ENCODE results near the gene TP53INP2.
"Not testable (repeated sequence)": the region's sequence is repeated elsewhere in the genome, so short reads cannot be mapped to it uniquely, and the experiment has no call there.

The TP53INP2 gene, protein sequence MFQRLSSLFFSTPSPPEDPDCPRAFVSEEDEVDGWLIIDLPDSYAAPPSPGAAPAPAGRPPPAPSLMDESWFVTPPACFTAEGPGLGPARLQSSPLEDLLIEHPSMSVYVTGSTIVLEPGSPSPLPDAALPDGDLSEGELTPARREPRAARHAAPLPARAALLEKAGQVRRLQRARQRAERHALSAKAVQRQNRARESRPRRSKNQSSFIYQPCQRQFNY

DNA sequence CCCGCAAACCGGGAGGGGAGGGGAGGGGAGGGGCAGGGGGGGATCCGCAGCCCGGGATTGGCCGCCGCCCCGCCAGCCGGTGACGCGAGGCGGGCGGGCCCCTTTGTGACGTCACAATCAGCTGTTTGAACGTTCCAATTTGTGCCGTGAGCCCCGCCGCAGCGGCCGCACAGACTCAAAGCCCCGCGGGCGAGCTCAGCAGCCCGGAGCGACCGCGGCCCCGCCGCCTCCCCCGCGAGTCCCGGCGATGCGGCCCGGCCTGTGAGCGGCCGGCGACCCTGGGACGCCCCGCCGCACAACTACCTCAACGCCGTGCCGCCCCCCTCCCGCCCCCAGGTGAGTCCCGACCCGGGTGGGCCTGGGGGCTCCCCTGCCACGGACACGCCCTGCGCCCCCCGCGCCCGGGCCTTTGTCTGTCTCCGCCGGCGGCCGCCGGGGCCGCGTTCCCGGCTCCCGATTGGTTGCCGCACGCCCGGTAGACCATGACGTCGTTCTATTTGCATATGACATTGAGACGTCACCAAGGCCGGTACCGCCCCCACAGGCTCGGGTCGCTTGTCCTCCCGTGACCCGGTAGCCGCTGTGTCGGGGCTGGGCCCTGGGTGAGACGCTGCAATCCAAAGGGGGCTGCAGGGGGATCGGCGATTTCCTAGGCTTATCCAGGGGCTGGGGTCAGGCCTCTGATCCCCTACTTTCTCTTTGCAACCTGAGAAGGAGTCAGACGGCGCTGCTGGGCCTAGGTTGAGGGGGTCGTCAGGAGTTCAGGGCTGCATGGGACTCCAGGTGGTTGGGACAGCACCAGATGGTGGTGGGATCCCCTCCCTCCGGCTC lies at the start of gene TP53INP2:
TSS of gene TP53INP2 (plus strand) at position 168 of the 831 bp plus-strand sequence. CDS start 4,396 bp downstream, outside the sequence.
- H4K20me1 ChIP-seq = peaks cover 0 to 24% (median 0%) of the 10 kb centered on the region in 11 experiments; a peak in 4 of 22 replicates
- H3K4me1 ChIP-seq = peaks cover 41 to 60% (median 56%) of the 10 kb centered on the region in 10 experiments
- peak within 1 kb of the TSS; percentile 91 to 100 (median 93) for H3K9ac ChIP-seq
- H3K4me3 ChIP-seq = peak within 1 kb of the TSS; percentile 75 to 94 (median 87)
- peak within 1 kb of the TSS; percentile 92 to 99 (median 97) for H3K4me2 ChIP-seq
- H3K36me3 ChIP-seq = no peaks in the 10 kb centered on the region
- H3K27ac ChIP-seq = peak within 1 kb of the TSS; percentile 90 to 100 (median 95)
- no peaks in the 10 kb centered on the region for H3K9me3 ChIP-seq (replicated peaks in 1 of 11)
- no peak for TF ChIP-seq Cebpa-rat (IDR thresholded peaks at IDR 0.05)
- no peaks in the 10 kb centered on the region for H3K27me3 ChIP-seq

DNA sequence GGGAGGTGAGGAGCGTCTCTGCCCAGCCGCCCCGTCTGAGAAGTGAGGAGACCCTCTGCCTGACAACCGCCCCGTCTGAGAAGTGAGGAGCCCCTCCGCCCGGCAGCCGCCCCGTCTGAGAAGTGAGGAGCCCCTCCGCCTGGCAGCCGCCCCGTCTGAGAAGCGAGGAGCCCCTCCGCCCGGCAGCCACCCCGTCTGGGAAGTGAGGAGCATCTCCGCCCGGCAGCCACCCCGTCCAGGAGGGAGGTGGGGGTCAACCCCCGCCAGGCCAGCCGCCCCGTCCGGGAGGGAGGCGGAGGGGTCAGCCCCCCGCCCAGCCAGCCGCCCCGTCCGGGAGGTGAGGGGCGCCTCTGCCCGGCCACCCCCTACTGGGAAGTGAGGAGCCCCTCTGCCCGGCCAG lies 45.5 kb upstream of the TP53INP2 start:
- H3K4me3 ChIP-seq; H3K27me3 ChIP-seq; H3K9me3 ChIP-seq (replicated peaks in 1 of 11); H3K4me1 ChIP-seq; H3K9ac ChIP-seq; H4K20me1 ChIP-seq; H3K27ac ChIP-seq; H3K4me2 ChIP-seq: not testable (repeated sequence)
- H3K36me3 ChIP-seq = peaks cover 11 to 35% (median 27%) of the 10 kb centered on the region in 11 experiments

DNA sequence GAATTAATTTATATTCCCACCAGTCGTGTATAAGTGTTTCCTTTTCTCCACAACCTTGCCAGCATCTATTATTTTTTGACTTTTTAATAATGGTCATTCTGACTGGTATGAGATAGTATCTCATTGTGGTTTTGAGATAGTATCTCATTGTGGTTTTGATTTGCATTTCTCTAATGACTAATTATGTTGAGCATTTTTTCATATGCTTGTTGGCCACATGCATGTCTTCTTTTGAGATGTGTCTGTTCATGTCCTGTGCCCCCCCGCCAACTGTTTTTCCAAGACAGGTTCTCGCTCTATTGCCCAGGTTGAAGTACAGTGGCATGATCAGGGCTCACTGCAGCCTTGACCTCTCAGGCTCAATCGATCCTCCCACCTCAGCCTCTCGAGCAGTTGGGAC lies 42.3 kb upstream of the TP53INP2 start:
- peaks cover 0 to 15% (median 0%) of the 10 kb centered on the region in 11 experiments; a peak in 4 of 22 replicates for H4K20me1 ChIP-seq
- not testable (repeated sequence) for H3K27me3 ChIP-seq; H3K36me3 ChIP-seq; H3K9me3 ChIP-seq (replicated peaks in 1 of 11); H3K4me3 ChIP-seq; H3K9ac ChIP-seq; H3K4me2 ChIP-seq; H3K27ac ChIP-seq; H3K4me1 ChIP-seq

DNA sequence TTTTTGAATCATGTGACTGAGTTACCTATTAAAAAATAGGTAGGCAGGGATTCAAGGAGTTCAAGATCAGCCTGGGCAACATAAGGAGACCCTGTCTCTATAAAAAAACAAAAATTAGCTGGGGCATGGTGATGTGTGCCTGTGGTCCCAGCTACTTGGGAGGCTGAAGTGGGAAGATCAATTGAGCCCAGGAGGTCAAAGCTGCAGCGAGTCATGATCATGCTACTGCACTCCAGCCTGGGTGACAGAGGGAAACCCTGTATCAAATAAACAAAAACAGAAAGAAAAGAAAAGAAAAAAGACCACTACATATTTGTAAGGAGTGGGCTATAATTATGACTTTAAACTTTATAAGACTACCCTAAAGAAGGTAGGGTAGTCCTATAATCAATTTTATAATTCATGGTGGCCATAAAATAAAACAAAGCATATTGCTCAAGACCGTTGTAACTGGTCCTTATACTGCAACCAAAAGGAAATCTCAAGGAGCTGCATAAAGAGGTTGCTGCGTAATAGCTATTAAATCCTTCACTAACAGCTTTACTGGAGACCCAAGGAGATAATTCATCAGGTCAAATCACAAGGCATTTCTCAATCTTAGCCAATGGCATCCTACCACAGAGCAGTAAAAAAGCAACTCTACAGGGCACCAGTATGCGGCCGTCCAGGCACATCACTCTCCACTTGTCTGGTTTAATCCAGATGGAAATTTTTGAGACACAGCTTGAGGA lies 40.8 kb upstream of the TP53INP2 start:
- no peak overlapping the region for H3K9ac ChIP-seq
- no peak for TF ChIP-seq Cebpa-rat (IDR thresholded peaks at IDR 0.05)

DNA sequence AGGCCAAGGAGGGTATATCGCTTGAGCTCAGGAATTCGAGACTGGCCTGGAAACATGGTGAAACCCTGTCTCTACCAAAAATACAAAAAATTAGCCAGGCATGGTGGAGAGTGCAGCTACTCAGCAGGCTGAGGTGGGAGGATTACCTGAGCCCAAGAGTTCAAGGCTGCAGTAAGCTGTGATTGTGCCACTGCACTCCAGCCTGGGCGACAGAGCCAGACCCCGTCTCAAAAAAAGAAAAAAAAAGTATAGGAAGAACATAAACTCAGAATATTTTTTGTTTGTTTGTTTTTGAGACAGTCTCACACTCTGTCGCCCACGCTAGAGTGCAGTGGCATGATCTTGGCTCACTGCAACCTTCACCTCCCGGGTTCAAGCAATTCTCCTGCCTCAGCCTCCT lies 39.4 kb upstream of the TP53INP2 start:
- not testable (repeated sequence) for H3K27me3 ChIP-seq, H3K36me3 ChIP-seq, H3K4me2 ChIP-seq, H3K4me1 ChIP-seq, H3K27ac ChIP-seq, H3K4me3 ChIP-seq, H3K9ac ChIP-seq
- Histone ChIP-seq H3K9me3 (replicated peaks in 1 of 11) (peaks cover 0 to 13% (median 7%) of the 10 kb centered on the region in 11 experiments; a peak in 12 of 22 replicates), H4K20me1 (peaks cover 0 to 27% (median 0%) of the 10 kb centered on the region in 11 experiments; a peak in 4 of 22 replicates)

More for the DNA sequence above, 40.8 kb upstream of the TP53INP2 start:
- no peaks in the 10 kb centered on the region; a peak in 1 of 22 replicates for H3K36me3 ChIP-seq
- H3K4me3 ChIP-seq = no peak overlapping the region
- H3K27ac ChIP-seq = no peak overlapping the region
- no peaks in the 10 kb centered on the region for H3K4me1 ChIP-seq
- peaks cover 0 to 27% (median 0%) of the 10 kb centered on the region in 11 experiments; a peak in 4 of 22 replicates for H4K20me1 ChIP-seq
- peaks cover 0 to 5% (median 0%) of the 10 kb centered on the region in 11 experiments; a peak in 2 of 22 replicates for H3K9me3 ChIP-seq (replicated peaks in 1 of 11)
- H3K27me3 ChIP-seq = no peaks in the 10 kb centered on the region
- H3K4me2 ChIP-seq = no peak overlapping the region

DNA sequence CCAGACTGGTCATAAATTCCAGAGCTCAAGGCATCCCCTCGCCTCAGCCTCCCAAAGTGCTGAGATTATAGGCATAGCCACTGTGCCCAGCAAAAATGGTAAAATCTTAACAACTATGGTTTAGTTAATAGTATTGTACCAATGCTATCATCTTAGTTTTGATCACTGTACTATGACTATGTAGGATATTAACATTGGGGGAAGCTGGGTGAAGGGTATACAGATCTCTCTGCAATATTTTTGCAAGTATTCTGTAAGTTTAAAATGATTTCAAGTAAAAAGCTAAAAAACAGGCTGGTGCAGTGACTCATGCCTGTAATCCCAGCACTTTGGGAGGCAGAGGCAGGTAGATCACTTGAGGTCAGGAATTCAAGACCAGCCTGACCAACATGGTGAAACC lies 35.0 kb upstream of the TP53INP2 start:
- Histone ChIP-seq H3K4me1 (no peaks in the 10 kb centered on the region), H3K4me3 (no peak overlapping the region)
- TF ChIP-seq Cebpa-rat (IDR thresholded peaks at IDR 0.05) = no peak

DNA sequence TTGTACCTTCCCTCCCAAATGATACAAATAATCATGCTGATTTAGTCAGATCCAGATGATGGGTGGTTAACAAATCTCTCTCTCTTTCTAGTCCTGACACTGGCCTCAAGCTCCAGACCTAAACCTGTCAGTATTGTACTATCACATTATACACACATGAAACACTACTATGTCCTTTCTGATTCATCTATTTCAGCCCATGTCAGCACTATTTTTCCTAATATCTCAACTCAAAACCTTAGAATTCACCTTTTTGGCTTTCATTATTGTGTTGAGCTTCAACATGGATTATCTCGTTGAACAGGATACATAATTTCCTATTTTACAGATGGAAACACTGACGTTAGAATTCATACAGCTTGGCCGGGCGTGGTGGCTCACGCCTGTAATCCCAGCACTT lies 30.7 kb upstream of the TP53INP2 start:
- Histone ChIP-seq H3K27me3 (no peaks in the 10 kb centered on the region), H3K4me3 (no peak overlapping the region), H4K20me1 (peaks cover 0 to 15% (median 0%) of the 10 kb centered on the region in 11 experiments; a peak in 3 of 22 replicates), H3K4me1 (peaks cover 17 to 26% (median 24%) of the 10 kb centered on the region in 10 experiments; a peak in 19 of 20 replicates), H3K4me2 (no peak overlapping the region), H3K9me3 (replicated peaks in 1 of 11) (peaks cover 0 to 10% (median 7%) of the 10 kb centered on the region in 11 experiments; a peak in 12 of 22 replicates), H3K27ac (no peak overlapping the region), H3K36me3 (peaks cover 0 to 10% (median 0%) of the 10 kb centered on the region in 11 experiments; a peak in 2 of 22 replicates), H3K9ac (no peak overlapping the region)
- TF ChIP-seq Cebpa-rat (IDR thresholded peaks at IDR 0.05) = no peak

More for the DNA sequence above, 35.0 kb upstream of the TP53INP2 start:
- Histone ChIP-seq H3K9me3 (replicated peaks in 1 of 11) (peaks cover 0 to 10% (median 7%) of the 10 kb centered on the region in 11 experiments; a peak in 12 of 22 replicates), H3K36me3 (peaks cover 0 to 10% (median 0%) of the 10 kb centered on the region in 11 experiments; a peak in 2 of 22 replicates), H3K9ac (no peak overlapping the region), H3K4me2 (no peak overlapping the region), H3K27ac (no peak overlapping the region), H3K27me3 (no peaks in the 10 kb centered on the region), H4K20me1 (peaks cover 0 to 21% (median 0%) of the 10 kb centered on the region in 11 experiments; a peak in 2 of 22 replicates)

DNA sequence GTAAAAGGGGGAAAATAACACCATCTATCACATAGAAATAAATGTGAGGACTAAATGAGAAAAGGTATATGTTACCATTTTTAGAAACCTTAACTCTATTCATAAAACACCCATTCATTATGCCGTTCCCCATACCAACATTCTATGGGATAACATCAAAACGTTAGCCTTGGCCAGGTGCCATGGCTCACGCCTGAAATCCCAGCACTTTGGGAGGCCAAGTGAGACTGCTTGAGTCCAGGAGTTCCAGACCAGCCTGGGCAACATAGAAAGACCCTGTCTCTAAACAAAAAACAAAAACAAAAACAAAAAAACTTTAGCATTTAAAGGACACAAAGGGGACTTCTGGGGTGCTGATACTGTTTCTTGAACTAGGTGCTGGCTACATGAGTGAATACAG lies 28.6 kb upstream of the TP53INP2 start:
- Histone ChIP-seq H4K20me1 (peaks cover 0 to 15% (median 0%) of the 10 kb centered on the region in 11 experiments; a peak in 3 of 22 replicates), H3K27ac (no peak overlapping the region), H3K9ac (peak overlapping the region in 9 of 11 experiments; percentile 69 to 92 (median 86); a peak in 9 of 22 replicates), H3K4me3 (peak overlapping the region in 9 of 10 experiments; percentile 63 to 84 (median 75); a peak in 13 of 20 replicates), H3K4me2 (peak overlapping the region; percentile 77 to 96 (median 86); a peak in 21 of 22 replicates), H3K27me3 (no peaks in the 10 kb centered on the region), H3K36me3 (peaks cover 0 to under 1% (median 0%) of the 10 kb centered on the region in 11 experiments; a peak in 1 of 22 replicates), H3K9me3 (replicated peaks in 1 of 11) (no peaks in the 10 kb centered on the region), H3K4me1 (peaks cover 24 to 35% (median 29%) of the 10 kb centered on the region in 10 experiments)
- TF ChIP-seq Cebpa-rat (IDR thresholded peaks at IDR 0.05) = no peak
